Measurements from ENCODE around the gene PRPSAP1.

DNA sequence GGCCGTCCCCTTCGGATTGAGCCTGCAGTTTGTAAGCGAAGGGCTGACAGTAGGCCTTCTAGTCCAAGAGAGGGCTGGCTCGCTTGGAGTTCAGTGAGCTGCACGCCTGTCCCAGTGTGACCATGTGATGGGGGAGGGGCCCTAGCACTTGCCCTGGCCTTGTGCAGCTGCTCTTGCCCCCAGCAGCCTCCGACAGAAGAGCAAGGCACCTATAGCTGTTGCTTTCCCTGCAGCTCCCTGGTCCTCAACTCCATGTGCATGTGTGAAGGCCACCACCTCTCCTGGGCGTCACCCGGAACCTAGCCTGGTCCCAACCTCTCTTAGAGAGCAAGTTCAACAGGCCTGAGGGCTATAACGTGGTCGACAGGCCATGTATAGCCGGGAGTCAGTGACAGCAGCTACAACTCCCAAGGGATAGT, 36.3 kb upstream of the PRPSAP1 start:
- no peak for TF ChIP-seq CTCF (IDR thresholded peaks at IDR 0.05; ENCODE audit: control extremely low read depth in 1 of 3, insufficient read depth in 1 of 3, low read depth in 1 of 3, low read length in 3 of 3)
- TF ChIP-seq, protein P1, sequence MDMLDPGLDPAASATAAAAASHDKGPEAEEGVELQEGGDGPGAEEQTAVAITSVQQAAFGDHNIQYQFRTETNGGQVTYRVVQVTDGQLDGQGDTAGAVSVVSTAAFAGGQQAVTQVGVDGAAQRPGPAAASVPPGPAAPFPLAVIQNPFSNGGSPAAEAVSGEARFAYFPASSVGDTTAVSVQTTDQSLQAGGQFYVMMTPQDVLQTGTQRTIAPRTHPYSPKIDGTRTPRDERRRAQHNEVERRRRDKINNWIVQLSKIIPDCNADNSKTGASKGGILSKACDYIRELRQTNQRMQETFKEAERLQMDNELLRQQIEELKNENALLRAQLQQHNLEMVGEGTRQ (IDR thresholded peaks at IDR 0.05; ENCODE audit: low read length): no peak
- TF ChIP-seq EP300 (IDR thresholded peaks at IDR 0.05; ENCODE audit: borderline replicate concordance in 1 of 2, low read depth in 2 of 2, low read length in 2 of 2): no peak
- TF ChIP-seq BACH1 (IDR thresholded peaks at IDR 0.05; ENCODE audit: low read length): no peak
- TF ChIP-seq POLR2AphosphoS5 (IDR thresholded peaks at IDR 0.05; ENCODE audit: low read depth, low read length): no peak; the same call in 1 of the 2 replicates
- TF ChIP-seq ATF3 (IDR thresholded peaks at IDR 0.05; ENCODE audit: insufficient read depth, low read depth, low read length): no peak
- no peak for TF ChIP-seq SP1 (IDR thresholded peaks at IDR 0.05; ENCODE audit: low read depth, low read length)
